Right cardiac atrium (tissue), 5 donors: ENCODE measurements around the gene FAM168A. TPM values are rescaled to one million over a fixed set of nuclear protein-coding genes. Genes with fewer than 3 reads are reported as not detected.

Experiments
- polyA plus RNA-seq: library from polyadenylated mRNA; stranded (reverse); fragments of 200-250 nt; gene quantifications from one replicate; pipeline ENCODE4 v1.2.3, GENCODE V29; 2013
- total RNA-seq, 4 donors: library from RNA; stranded (reverse); fragmentation: NEBNext Ultra II Directional; extraction: Animal tissue kit (Norgen Biotek cat#: 25700); gene quantifications; one replicate each; pipeline ENCODE4 v1.2.1, GENCODE V29; 2021
- donor health status: healthy with polysubstance abuse.
- donor health status: DM: no; HTN: yes; CAD: no.
- donor health status: DM: no; HTN: no; CAD: no.
- donor health status: DM: no; HTN: yes; CAD: no; lungs with severe emphysema.
- donor health status: DM: yes; HTN: yes; CAD: no.

Gene FAM168A
- total and polyA plus RNA-seq, 5 donors: 14.2 to 46.2 (median 38.7) TPM

Other genes starting within 250 kb of the FAM168A start
- gene RELT, start 221.7 kb downstream of the FAM168A start, total RNA-seq: 10 to 100 TPM in 1 of 4 donors, 1 to 10 TPM in 3; 3.9 to 11.2 (median 7.0) TPM
- gene RELT, start 221.7 kb downstream of the FAM168A start, polyA plus RNA-seq: 4.1 TPM
- gene PLEKHB1, start 48.5 kb upstream of the FAM168A start, total RNA-seq: 10 to 100 TPM; 11.7 to 31.5 (median 19.9) TPM
- gene PLEKHB1, start 48.5 kb upstream of the FAM168A start, polyA plus RNA-seq: 15.6 TPM
- 100 to 1,000 TPM in 3 of 4 donors, 10 to 100 TPM in 1; 98.9 to 140 (median 114) TPM for gene RAB6A, start 163.0 kb upstream of the FAM168A start, total RNA-seq
- gene RAB6A, start 163.0 kb upstream of the FAM168A start, polyA plus RNA-seq: 68.2 TPM
- gene MRPL48, start 189.8 kb upstream of the FAM168A start, total RNA-seq: 10 to 100 TPM; 36.3 to 47.2 (median 37.4) TPM
- 53.1 TPM for gene MRPL48, start 189.8 kb upstream of the FAM168A start, polyA plus RNA-seq